ENCODE measurements around the gene CORO2B. TPM values are rescaled to one million over a fixed set of nuclear protein-coding genes. Genes with fewer than 3 reads are reported as not detected.

CORO2B gene
- total RNA-seq, 4 donors from 2014 or later = 0.80 to 4.5 (median 2.3) TPM

DNA sequence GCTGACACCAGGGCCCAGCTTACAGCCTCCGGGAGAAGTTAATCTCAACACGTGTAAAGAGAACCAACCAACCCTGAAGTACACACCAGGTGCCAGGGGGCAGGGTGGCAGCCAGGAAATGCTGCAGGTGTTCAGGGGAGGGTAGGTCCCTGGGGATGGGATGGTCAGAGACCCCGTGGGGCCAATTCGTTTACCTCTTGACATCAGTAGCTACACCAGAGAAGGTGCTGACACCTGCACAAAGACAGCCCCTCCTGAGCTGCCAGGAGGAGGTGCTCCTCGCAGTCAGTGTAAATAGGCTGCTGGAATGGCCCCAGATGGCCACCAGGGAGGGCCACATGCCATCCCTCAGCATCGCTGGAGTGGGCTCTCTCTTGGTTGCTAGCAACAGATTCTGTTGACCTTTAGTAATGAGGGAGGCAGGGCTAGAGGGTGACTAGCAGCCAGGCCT lies 52.8 kb downstream of the CORO2B start:
- TF ChIP-seq, protein P1, sequence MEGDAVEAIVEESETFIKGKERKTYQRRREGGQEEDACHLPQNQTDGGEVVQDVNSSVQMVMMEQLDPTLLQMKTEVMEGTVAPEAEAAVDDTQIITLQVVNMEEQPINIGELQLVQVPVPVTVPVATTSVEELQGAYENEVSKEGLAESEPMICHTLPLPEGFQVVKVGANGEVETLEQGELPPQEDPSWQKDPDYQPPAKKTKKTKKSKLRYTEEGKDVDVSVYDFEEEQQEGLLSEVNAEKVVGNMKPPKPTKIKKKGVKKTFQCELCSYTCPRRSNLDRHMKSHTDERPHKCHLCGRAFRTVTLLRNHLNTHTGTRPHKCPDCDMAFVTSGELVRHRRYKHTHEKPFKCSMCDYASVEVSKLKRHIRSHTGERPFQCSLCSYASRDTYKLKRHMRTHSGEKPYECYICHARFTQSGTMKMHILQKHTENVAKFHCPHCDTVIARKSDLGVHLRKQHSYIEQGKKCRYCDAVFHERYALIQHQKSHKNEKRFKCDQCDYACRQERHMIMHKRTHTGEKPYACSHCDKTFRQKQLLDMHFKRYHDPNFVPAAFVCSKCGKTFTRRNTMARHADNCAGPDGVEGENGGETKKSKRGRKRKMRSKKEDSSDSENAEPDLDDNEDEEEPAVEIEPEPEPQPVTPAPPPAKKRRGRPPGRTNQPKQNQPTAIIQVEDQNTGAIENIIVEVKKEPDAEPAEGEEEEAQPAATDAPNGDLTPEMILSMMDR (IDR thresholded peaks at IDR 0.05) = no peak
- TF ChIP-seq POLR2A (IDR thresholded peaks at IDR 0.05) = no peak
- H3K4me3 ChIP-seq (ENCODE audit: low read depth, poor library complexity, severe bottlenecking) = no peak overlapping the region
- no peak for DNase-seq (ENCODE audit: low spot score in 2 of 2)
- 65 to 67% methylated on average over 6 of the region's 6 CpGs for WGBS, 2 donors
- intact Hi-C loops (cut with DNase I; ENCODE audit: low total_unique reads) = no loop called here

DNA sequence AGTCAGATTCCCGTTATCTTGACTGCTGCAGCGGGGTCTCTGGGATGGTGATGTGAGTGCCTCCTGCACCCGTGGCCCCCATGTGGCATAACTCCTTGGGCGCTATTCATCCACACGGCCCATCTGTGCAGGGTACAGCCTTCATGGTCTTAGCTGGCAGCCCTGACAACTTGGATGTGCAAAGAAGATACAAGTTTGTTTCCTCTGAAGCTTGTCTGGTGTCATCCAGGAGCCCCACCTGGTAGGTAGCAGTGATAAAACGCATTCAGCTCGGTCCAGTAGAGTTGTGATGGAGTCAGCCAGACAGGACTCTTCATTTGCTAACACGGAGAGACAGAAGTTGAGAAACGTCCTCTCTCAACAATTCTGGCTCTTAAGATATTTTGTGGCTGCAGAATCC lies 53.3 kb downstream of the CORO2B start:
- H3K4me3 ChIP-seq (ENCODE audit: low read depth, poor library complexity, severe bottlenecking) = no peak overlapping the region
- TF ChIP-seq, protein P1 (IDR thresholded peaks at IDR 0.05) = no peak
- no peak for TF ChIP-seq POLR2A (IDR thresholded peaks at IDR 0.05)
- intact Hi-C loops (cut with DNase I; ENCODE audit: low total_unique reads) = no loop called here
- DNase-seq (ENCODE audit: low spot score in 2 of 2) = no peak
- WGBS, 2 donors = 92 to 95% methylated on average over 9 of the region's 9 CpGs

DNA sequence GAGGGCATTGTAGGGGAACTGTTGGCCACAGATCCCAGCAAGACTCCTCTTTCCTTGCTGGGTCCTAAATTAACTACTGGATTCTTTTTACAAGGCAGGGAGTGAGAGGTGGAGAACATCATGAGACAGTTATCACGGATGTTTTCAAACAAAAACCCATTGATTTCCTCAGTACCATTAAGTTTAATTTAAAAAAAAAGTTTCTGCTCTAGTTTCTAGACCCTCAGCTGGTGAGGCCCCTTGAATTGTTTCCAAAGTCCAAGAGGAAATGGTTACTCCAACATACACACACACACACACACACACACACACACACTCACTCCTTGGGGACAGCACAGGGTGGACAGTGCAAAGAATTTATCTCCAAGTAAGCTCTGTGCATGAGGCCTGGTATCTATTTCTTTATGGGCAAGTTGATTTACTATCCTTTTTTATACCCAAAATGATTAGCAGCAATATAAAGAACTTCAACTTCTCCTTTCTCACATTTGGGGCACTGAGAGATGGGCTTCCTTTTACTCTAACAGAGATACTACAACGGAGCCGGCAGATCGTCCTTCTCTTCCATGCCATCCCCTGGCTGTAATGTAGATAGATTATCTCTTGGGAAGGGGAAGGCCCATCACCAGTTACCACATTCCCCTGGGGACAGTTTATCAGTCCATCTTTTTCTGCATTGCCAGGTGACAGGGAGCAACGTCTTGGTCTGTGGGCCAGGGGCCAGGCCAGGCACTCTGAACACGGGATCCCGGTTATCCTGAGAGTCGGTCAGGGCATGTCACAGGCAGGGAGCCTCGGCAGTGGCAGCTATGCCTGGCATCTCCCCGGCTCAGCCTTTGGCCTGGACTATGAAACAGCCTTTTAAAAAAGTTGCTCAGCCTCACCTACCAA lies 54.7 kb downstream of the CORO2B start:
- WGBS, 2 donors = 66 to 87% methylated on average over 10 of the region's 10 CpGs
- no peak for DNase-seq (ENCODE audit: low spot score in 2 of 2)
- no peak for TF ChIP-seq POLR2A (IDR thresholded peaks at IDR 0.05)
- TF ChIP-seq, protein P1 (IDR thresholded peaks at IDR 0.05) = no peak
- H3K4me3 ChIP-seq (ENCODE audit: low read depth, poor library complexity, severe bottlenecking) = no peak overlapping the region
- intact Hi-C loops (cut with DNase I; ENCODE audit: low total_unique reads) = no loop called here

DNA sequence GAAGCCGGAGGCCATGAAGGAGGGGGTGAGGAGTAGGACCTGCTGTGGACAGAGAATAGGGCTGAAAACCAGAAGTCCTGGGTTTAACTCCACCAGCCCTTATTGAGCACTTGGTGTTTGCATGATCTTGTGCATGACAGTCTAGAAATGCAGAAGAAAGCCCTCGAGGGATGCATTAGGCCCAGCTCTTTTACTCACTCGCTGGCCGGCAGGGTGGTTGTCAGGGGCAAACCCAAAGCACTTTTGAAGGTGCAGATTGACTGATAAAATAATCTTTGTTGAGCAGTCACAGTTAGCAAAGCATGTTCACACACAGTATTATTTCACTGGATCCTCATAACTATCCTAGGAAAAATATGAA lies 55.3 kb downstream of the CORO2B start:
- H3K4me3 ChIP-seq (ENCODE audit: low read depth, poor library complexity, severe bottlenecking) = no peak overlapping the region
- TF ChIP-seq, protein P1 (IDR thresholded peaks at IDR 0.05) = no peak
- no peak for TF ChIP-seq POLR2A (IDR thresholded peaks at IDR 0.05)
- intact Hi-C loops (cut with DNase I; ENCODE audit: low total_unique reads) = no loop called here
- 87 to 91% methylated on average over 4 of the region's 4 CpGs for WGBS, 2 donors
- no peak for DNase-seq (ENCODE audit: low spot score in 2 of 2)

DNA sequence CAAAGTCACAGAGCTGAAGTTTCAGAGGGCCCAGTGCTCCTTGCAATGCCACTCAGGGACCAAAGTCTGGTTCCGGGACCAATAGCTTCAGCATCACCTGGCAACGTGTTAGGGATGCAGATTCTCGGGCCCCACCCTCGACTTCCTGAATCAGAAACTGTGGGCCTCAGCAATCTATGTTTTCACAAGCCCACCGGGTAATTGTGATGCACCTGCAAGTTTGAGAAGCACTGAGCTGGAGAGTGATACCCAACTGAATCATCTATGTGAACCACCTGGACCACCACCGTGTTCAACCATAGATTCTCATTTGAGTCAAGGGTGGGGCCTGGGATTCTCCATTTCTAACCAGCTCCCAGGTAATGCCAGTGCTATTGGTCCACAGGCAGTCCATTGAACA lies 55.7 kb downstream of the CORO2B start:
- TF ChIP-seq, protein P1 (IDR thresholded peaks at IDR 0.05) = no peak
- TF ChIP-seq POLR2A (IDR thresholded peaks at IDR 0.05) = no peak
- DNase-seq (ENCODE audit: low spot score in 2 of 2) = no peak
- no peak overlapping the region for H3K4me3 ChIP-seq (ENCODE audit: low read depth, poor library complexity, severe bottlenecking)
- 83 to 88% methylated on average over 6 of the region's 6 CpGs for WGBS, 2 donors
- intact Hi-C loops (cut with DNase I; ENCODE audit: low total_unique reads) = no loop called here
